ENCODE results near the gene RPTOR. TPM values are rescaled to one million over a fixed set of nuclear protein-coding genes. Genes with fewer than 3 reads are reported as not detected.

Gene RPTOR
- total RNA-seq, 2 experiments from 2014 or later = 45.3 to 49.1 TPM

DNA sequence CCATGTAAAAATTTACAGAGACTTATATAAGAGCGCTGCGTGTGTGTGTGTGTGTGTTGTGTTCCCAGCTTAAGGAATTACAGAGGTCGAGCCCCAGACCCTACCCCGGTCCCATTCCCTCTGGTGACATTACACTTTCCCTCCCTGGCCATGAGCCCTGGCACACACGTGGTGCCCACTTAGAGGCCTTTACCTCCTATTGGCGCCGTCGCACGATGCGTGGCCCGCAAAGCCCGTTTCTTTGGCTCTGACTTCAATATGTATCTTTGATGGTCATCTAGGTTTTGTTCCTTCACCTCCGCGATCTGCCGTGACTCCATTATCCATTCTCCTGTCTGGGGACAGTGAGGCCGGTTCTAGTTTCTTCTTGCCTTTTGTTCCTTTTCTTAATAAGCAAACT, 350.1 kb downstream of the RPTOR start:
- H3K4me3 Mint-ChIP-seq = peak overlapping the region; percentile 69
- H3K27me3 Mint-ChIP-seq = no peaks in the 10 kb centered on the region
- intact Hi-C loops (cut with micrococcal nuclease) = loop anchor here (5.0 to 10.0 kb wide), 3 partner anchors 37 to 110 kb away; no protein-coding TSS in a partner anchor
- no peak for ATAC-seq
- peak overlapping the region; percentile 92 for H3K27ac Mint-ChIP-seq
- DNase-seq = no peak
- ChIA-PET CTCF (interaction anchor here (0.7 to 1.2 kb wide), 3 partner anchors 30 to 414 kb away, joined by 3 to 4 read pairs (median 3); no protein-coding TSS in a partner anchor), POLR2A (interaction anchor here (0.9 to 1.3 kb wide), 2 partner anchors 38 to 57 kb away, joined by 3 to 4 read pairs; no protein-coding TSS in a partner anchor)
- H3K9me3 Mint-ChIP-seq = no peaks in the 10 kb centered on the region
- H3K36me3 Mint-ChIP-seq (ENCODE audit: low read depth) = peaks cover 67% of the 10 kb centered on the region
- TF ChIP-seq, protein P1, sequence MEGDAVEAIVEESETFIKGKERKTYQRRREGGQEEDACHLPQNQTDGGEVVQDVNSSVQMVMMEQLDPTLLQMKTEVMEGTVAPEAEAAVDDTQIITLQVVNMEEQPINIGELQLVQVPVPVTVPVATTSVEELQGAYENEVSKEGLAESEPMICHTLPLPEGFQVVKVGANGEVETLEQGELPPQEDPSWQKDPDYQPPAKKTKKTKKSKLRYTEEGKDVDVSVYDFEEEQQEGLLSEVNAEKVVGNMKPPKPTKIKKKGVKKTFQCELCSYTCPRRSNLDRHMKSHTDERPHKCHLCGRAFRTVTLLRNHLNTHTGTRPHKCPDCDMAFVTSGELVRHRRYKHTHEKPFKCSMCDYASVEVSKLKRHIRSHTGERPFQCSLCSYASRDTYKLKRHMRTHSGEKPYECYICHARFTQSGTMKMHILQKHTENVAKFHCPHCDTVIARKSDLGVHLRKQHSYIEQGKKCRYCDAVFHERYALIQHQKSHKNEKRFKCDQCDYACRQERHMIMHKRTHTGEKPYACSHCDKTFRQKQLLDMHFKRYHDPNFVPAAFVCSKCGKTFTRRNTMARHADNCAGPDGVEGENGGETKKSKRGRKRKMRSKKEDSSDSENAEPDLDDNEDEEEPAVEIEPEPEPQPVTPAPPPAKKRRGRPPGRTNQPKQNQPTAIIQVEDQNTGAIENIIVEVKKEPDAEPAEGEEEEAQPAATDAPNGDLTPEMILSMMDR (IDR thresholded peaks at IDR 0.05) = no peak
- peaks cover 74% of the 10 kb centered on the region for H3K4me1 Mint-ChIP-seq (ENCODE audit: low read depth)

DNA sequence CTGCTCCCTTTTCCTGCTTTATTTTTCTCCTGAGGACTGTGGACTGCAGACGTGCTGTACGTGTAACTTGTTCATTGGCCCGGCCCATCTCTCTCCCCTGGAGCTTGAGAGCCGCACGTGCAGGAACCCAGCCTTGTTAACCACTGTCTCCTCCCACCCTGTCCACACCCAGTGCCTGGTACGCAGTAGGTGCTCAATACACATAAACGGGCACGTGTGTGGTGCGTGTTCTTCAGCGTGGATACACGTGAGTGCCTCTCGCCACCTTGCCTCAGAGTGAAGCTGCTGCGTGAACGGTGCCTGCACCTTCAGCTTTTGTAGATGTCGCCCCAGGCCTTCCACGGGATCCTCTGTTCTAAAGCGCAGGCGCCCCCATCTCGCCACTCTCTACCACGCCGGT, 350.7 kb downstream of the RPTOR start:
- Mint-ChIP-seq H3K4me1 (ENCODE audit: low read depth) (peaks cover 73% of the 10 kb centered on the region), H3K27me3 (no peaks in the 10 kb centered on the region), H3K9me3 (no peaks in the 10 kb centered on the region), H3K27ac (peak overlapping the region; percentile 92), H3K36me3 (ENCODE audit: low read depth) (peaks cover 63% of the 10 kb centered on the region), H3K4me3 (peak overlapping the region; percentile 69)
- ChIA-PET CTCF (interaction anchor here (1.2 kb wide), 1 partner anchor 415 kb away, joined by 3 read pairs; no protein-coding TSS in a partner anchor), POLR2A (interaction anchor here (1.3 kb wide), 1 partner anchor 39 kb away, joined by 4 read pairs; no protein-coding TSS in a partner anchor)
- ATAC-seq (no peak), DNase-seq (no peak)
- TF ChIP-seq, protein P1 (IDR thresholded peaks at IDR 0.05) = no peak
- intact Hi-C loops (cut with micrococcal nuclease) = loop anchor here (10.0 kb wide), 2 partner anchors 61 to 111 kb away; no protein-coding TSS in a partner anchor

DNA sequence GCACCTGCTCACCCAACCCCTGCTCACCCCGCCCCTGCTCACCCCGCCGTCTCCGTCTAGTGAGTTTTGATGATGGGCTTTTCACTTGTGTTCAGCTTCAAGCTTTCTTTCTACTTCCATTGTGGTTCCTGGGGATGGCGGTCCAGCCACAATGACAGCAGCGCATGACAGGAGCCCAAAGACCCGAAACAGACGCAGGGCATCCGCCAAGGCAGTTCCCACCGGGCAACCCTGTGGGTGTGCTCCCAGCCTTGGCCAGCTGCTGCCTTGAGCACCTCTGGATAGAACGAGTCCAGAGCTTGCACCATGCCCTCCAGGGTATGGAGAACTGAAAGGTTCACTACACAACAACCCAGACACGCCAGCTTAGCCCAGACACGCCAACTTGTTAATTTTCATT, 354.1 kb downstream of the RPTOR start:
- no peaks in the 10 kb centered on the region for H3K9me3 Mint-ChIP-seq
- intact Hi-C loops (cut with micrococcal nuclease) = loop anchor here (10.0 kb wide), 2 partner anchors 64 to 114 kb away; no protein-coding TSS in a partner anchor
- POLR2A ChIA-PET = interaction anchor here (0.8 to 1.2 kb wide), 3 partner anchors 21 to 444 kb away, joined by 3 read pairs; no protein-coding TSS in a partner anchor
- peak overlapping the region; percentile 75 for H3K27ac Mint-ChIP-seq
- TF ChIP-seq, protein P1 (IDR thresholded peaks at IDR 0.05) = no peak
- CTCF ChIA-PET = interaction anchor here (0.7 to 2.5 kb wide), 36 partner anchors 11 to 471 kb away, joined by 3 to 19 read pairs (median 4); no protein-coding TSS in a partner anchor
- ATAC-seq = no peak
- no peak overlapping the region for H3K4me3 Mint-ChIP-seq
- H3K27me3 Mint-ChIP-seq = no peaks in the 10 kb centered on the region
- peaks cover 49% of the 10 kb centered on the region for H3K36me3 Mint-ChIP-seq (ENCODE audit: low read depth)
- H3K4me1 Mint-ChIP-seq (ENCODE audit: low read depth) = peaks cover 58% of the 10 kb centered on the region
- DNase-seq = no peak

DNA sequence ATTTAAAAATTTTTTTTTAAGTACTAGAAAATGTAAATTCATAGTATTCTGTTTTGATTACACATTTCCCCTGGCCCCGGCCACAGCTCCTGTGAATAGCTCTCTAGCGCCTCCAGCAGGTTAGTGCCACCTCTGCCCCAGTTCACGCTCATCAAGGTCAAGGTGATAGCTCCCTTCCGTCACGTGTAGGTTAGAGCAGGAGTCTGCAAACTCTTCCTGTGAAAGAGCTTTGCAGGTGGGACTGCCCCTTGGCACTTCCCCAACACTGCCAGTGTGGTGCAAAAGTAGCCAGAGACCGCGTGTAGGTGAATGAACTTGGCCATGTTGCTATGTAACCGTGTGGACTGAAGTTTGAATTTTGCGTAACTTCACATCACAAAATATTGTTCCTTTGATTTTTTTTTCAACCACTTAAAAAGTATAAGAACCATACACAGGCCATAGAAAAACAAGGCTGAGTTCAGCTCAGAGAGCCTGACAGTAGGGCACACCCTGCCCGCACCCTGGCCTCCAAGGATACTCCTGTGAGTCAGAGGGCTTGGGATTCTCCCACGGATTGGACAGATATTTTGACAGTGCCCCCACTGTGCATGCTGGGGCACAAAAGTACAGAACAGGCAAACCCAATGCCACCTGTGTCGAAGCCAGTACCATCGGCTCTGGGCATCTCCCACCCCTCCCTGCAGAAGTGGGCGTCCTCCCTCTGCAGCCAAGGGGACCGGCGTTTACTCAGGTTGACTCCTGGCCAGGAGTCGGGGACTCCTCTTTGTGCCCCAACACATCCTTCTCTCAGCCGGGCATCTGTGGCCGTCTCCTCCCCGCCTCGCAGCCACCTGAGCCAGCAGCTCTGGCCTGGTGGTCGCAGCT, 355.0 kb downstream of the RPTOR start:
- ChIA-PET CTCF (interaction anchor here (0.6 to 2.5 kb wide), 45 partner anchors 10 to 472 kb away, joined by 3 to 19 read pairs (median 4); no protein-coding TSS in a partner anchor), POLR2A (interaction anchor here (1.1 to 1.2 kb wide), 3 partner anchors 22 to 445 kb away, joined by 3 read pairs; no protein-coding TSS in a partner anchor)
- intact Hi-C loops (cut with micrococcal nuclease) = loop anchor here (10.0 kb wide), 2 partner anchors 65 to 115 kb away; no protein-coding TSS in a partner anchor
- DNase-seq (peak; percentile 88), ATAC-seq (peak; percentile 87)
- Mint-ChIP-seq H3K27me3 (no peaks in the 10 kb centered on the region), H3K4me1 (ENCODE audit: low read depth) (peaks cover 52% of the 10 kb centered on the region), H3K36me3 (ENCODE audit: low read depth) (peaks cover 45% of the 10 kb centered on the region), H3K27ac (peak overlapping the region; percentile 49), H3K9me3 (no peaks in the 10 kb centered on the region), H3K4me3 (no peak overlapping the region)
- TF ChIP-seq, protein P1 (IDR thresholded peaks at IDR 0.05) = peak; percentile 93

Measured in activated CD8-positive, alpha-beta T cell treated with anti-CD3 and anti-CD28 coated beads for 36 hours (primary cell).